ENCODE measurements around the gene ZNF525. TPM values are rescaled to one million over a fixed set of nuclear protein-coding genes. Genes with fewer than 3 reads are reported as not detected.
A peak's percentile ranks its signal among the peaks of the same experiment; 100 is the strongest.
"Not testable (repeated sequence)": the region's sequence is repeated elsewhere in the genome, so short reads cannot be mapped to it uniquely, and the experiment has no call there.

The ZNF525 gene
- polyA plus RNA-seq (ENCODE audit: insufficient read depth in 1 of 5, insufficient read length in 5 of 5, low replicate concordance in 1 of 5), result 10 to 100 TPM; 10.1 to 19.3 (median 13.9) TPM
- long read RNA-seq, donor 1, partial matches to known transcripts, result 0 of 2 reads
- long read RNA-seq, donor 1, other reads (novel, unspliced or antisense), result 0 of 2 reads
- long read RNA-seq, donor 2, result 0 reads
- long read RNA-seq, donor 3, result 0 reads
- long read RNA-seq, donor 4, partial matches to known transcripts, result 0 of 1 reads
- long read RNA-seq, donor 4, other reads (novel, unspliced or antisense), result 0 of 1 reads
- long read RNA-seq, donor 5, partial matches to known transcripts, result 0 of 1 reads
- long read RNA-seq, donor 5, other reads (novel, unspliced or antisense), result 0 of 1 reads
- long read RNA-seq, donor 6, partial matches to known transcripts, result 0 of 1 reads
- long read RNA-seq, donor 6, other reads (novel, unspliced or antisense), result 0 of 1 reads
- long read RNA-seq, donor 7, partial matches to known transcripts, result 0 of 1 reads
- long read RNA-seq, donor 7, other reads (novel, unspliced or antisense), result 0 of 1 reads
- long read RNA-seq, donor 8, result 0 reads

- peak; percentile 82 to 88 for DNase-seq
These were observed at the start of gene ZNF525 for GRCh38 chr19:53365134-53365898. ZNF525 (plus strand) TSS chr19:53365705; CDS start chr19:53372282, 6,577 bp downstream.

GRCh38 chr19:53328967-53329366, 36.5 kb upstream of the ZNF525 start:
- peak in 1 of 2 donors; percentile 14 for DNase-seq

- DNase-seq, result peak in 1 of 2 donors; percentile 8
These were observed 33.0 kb upstream of the ZNF525 start for GRCh38 chr19:53332484-53332883.

- peak in 1 of 2 donors; percentile 60 for DNase-seq
These were observed 32.4 kb upstream of the ZNF525 start for GRCh38 chr19:53333066-53333462.

GRCh38 chr19:53333463-53334449, 31.7 kb upstream of the ZNF525 start, which contains the start of gene ZNF845:
ZNF845 (plus strand) TSS chr19:53333749; CDS start chr19:53341308, 7,559 bp downstream.
- peak; percentile 90 to 91 for DNase-seq

- not testable (repeated sequence) for DNase-seq
These were observed 21.1 kb upstream of the ZNF525 start for GRCh38 chr19:53344403-53344802.

GRCh38 chr19:53355739-53356138, 9.8 kb upstream of the ZNF525 start:
- DNase-seq, result no peak

GRCh38 chr19:53357821-53358581, 7.5 kb upstream of the ZNF525 start:
- DNase-seq, result no peak

GRCh38 chr19:53360056-53360455, 5.4 kb upstream of the ZNF525 start:
- DNase-seq, result not testable (repeated sequence)

GRCh38 chr19:53365899-53366493, 491 bp downstream of the ZNF525 start:
- no peak for DNase-seq

- no peak for DNase-seq
These were observed 6.7 kb downstream of the ZNF525 start for GRCh38 chr19:53372196-53372595.

GRCh38 chr19:53374288-53374687, 8.8 kb downstream of the ZNF525 start:
- DNase-seq, result no peak

- no peak for DNase-seq
These were observed 9.2 kb downstream of the ZNF525 start for GRCh38 chr19:53374743-53375142.

GRCh38 chr19:53381376-53381775, 15.9 kb downstream of the ZNF525 start:
- no peak for DNase-seq

GRCh38 chr19:53388168-53388567, 22.7 kb downstream of the ZNF525 start:
- DNase-seq, result no peak

- no peak for DNase-seq
These were observed 23.4 kb downstream of the ZNF525 start for GRCh38 chr19:53388904-53389303.

- DNase-seq, result no peak
These were observed 24.1 kb downstream of the ZNF525 start for GRCh38 chr19:53389571-53389970.

GRCh38 chr19:53389978-53390377, 24.5 kb downstream of the ZNF525 start:
- DNase-seq, result no peak

- DNase-seq, result no peak
These were observed 29.0 kb downstream of the ZNF525 start for GRCh38 chr19:53394522-53394973.

Data from right lung (tissue), 10 donors.